GM20000 (cell line): ENCODE results near the gene MAPKBP1.

Experiments
- DNase-seq: peaks from one replicate; pipeline ENCODE4 v3.0.0; 2012; ENCODE audit warnings: low spot score
- CTCF ChIP-seq: IDR thresholded peaks from 2 replicates; pipeline ENCODE4 v1.5.1; 2012; ENCODE audit warnings: mild to moderate bottlenecking, control low read depth; ENCODE audit errors: extremely low read depth, missing control alignments

Gene MAPKBP1

GRCh38 chr15:41851755-41852370 is 77.6 kb downstream of the MAPKBP1 start:
- TF ChIP-seq CTCF, result no peak
- DNase-seq, result no peak

GRCh38 chr15:41852736-41853590 is 78.7 kb downstream of the MAPKBP1 start:
- no peak for DNase-seq
- no peak for TF ChIP-seq CTCF

- no peak for TF ChIP-seq CTCF
- no peak for DNase-seq
These were observed 79.5 kb downstream of the MAPKBP1 start for GRCh38 chr15:41853831-41854230.

- no peak for DNase-seq
- TF ChIP-seq CTCF, result no peak
These were observed 80.2 kb downstream of the MAPKBP1 start for GRCh38 chr15:41854443-41854842.

- no peak for TF ChIP-seq CTCF
- no peak for DNase-seq
These were observed 81.1 kb downstream of the MAPKBP1 start for GRCh38 chr15:41855261-41855961.

GRCh38 chr15:41856262-41856661 is 82.0 kb downstream of the MAPKBP1 start:
- DNase-seq, result no peak
- no peak for TF ChIP-seq CTCF

- no peak for TF ChIP-seq CTCF
These were observed 82.4 kb downstream of the MAPKBP1 start for GRCh38 chr15:41856716-41857115.

More at GRCh38 chr15:41856716-41857115, 82.4 kb downstream of the MAPKBP1 start:
- DNase-seq, result no peak
